ENCODE results near the gene FNIP2.

DNA sequence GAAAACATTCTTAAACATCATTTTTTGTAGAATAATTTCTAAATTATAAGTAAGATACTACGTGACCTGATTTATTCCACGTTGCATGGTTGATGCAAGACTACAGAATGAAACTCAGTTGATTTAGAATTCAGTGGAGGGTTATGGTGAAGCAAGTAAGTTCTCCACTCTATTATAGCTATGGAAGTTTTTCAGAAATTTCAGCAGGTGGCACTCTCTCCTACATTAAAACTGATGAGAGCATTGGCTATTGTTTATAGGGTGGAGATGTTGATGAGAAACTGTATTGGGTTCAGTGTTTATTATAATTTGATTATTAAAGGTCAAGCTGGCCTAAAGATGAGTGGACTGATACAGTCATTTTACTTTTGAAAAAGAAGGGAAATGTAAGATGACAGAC is 88.0 kb downstream of the FNIP2 start:
- TF ChIP-seq, protein P1, sequence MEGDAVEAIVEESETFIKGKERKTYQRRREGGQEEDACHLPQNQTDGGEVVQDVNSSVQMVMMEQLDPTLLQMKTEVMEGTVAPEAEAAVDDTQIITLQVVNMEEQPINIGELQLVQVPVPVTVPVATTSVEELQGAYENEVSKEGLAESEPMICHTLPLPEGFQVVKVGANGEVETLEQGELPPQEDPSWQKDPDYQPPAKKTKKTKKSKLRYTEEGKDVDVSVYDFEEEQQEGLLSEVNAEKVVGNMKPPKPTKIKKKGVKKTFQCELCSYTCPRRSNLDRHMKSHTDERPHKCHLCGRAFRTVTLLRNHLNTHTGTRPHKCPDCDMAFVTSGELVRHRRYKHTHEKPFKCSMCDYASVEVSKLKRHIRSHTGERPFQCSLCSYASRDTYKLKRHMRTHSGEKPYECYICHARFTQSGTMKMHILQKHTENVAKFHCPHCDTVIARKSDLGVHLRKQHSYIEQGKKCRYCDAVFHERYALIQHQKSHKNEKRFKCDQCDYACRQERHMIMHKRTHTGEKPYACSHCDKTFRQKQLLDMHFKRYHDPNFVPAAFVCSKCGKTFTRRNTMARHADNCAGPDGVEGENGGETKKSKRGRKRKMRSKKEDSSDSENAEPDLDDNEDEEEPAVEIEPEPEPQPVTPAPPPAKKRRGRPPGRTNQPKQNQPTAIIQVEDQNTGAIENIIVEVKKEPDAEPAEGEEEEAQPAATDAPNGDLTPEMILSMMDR (conservative IDR thresholded peaks at IDR 0.05 in 1 of 2, IDR thresholded peaks at IDR 0.05 in 1 of 2; ENCODE audit: low read depth in 1 of 2, low read length in 2 of 2): peak; percentile 49 to 57
- no peak for TF ChIP-seq EZH2 (IDR thresholded peaks at IDR 0.05; ENCODE audit: low read length, missing control alignments)
